ENCODE measurements around the gene PRR12.
"Not testable (repeated sequence)": the region's sequence is repeated elsewhere in the genome, so short reads cannot be mapped to it uniquely, and the experiment has no call there.

The PRR12 gene

GRCh38 chr19:49616532-49616931 lies 25.6 kb downstream of the PRR12 start:
- no peak for DNase-seq (ENCODE audit: low read depth in 3 of 3)

- DNase-seq (ENCODE audit: low read depth in 3 of 3), result no peak
Measured at GRCh38 chr19:49616945-49617344, 26.0 kb downstream of the PRR12 start.

GRCh38 chr19:49617860-49618259 lies 26.9 kb downstream of the PRR12 start:
- not testable (repeated sequence) for DNase-seq (ENCODE audit: low read depth in 3 of 3)

DNA sequence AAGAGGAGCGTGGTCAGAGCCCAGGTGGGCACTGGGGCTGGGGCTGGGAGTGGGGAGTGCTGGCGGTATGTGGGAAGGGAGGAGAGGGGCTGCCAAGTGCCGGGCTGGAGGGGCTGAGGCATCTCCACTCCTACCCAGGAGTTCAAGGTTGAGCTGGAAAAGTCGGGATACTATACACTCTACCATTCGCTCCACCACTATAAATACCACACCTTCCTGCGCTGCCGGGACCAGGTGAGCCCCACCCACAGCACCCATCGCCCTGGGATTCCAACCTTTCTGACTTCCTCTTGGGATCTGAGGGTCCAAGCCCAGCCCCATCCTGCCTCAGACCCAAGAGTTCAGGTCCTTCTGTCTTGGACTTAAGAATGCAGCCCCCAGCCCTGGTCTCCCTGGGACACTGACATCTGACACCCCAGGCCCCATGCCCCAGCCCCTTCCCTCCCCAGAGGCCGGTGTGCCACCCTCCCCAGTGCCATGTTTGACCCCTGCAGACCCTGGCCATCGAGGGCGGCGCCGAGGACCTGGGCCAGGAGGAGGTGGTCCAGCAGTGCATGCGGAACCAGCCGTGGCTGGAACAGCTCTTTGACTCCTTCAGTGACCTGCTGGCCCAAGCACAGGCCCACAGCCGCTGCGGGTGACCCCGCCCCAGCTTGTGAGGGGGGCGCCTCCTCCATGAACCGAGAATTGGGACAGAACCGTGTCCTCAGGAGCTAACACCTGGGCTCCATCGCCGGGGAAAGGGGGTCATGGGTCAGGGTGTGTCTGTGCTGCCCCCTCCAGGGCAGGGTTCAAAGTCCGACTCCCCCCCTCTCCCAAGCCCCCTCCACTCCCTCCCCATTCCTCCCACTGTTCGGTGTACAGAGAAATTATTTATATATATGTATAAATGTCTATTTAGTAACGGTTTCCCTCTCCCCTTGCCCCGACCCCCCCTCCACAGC lies 34.3 kb downstream of the PRR12 start:
- no peak for DNase-seq (ENCODE audit: low read depth in 3 of 3)

DNA sequence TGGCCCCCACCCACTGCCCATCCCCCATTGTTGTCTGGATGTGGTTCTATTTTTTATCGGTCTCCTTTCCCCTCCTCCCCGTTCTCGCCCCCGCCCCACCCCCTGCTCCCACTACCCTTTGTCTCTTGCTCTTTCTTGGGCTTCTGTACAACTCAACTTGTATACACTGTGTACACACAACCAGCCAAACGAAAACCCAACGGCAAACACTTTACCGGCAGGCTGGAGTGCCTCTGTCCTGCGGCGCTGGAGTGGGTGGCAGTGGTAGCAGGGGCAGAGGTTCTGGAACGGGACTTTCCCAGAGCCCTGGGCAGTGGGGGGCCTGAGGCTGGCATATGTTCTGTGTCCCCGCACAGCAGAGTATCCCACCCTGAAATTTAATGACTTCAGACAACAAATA lies 35.2 kb downstream of the PRR12 start:
- DNase-seq (ENCODE audit: low read depth in 3 of 3), result no peak

GRCh38 chr19:49629659-49630058 lies 38.7 kb downstream of the PRR12 start:
- no peak for DNase-seq (ENCODE audit: low read depth in 3 of 3)

GRCh38 chr19:49631014-49631588 lies 40.1 kb downstream of the PRR12 start:
- no peak for DNase-seq (ENCODE audit: low read depth in 3 of 3)

DNA sequence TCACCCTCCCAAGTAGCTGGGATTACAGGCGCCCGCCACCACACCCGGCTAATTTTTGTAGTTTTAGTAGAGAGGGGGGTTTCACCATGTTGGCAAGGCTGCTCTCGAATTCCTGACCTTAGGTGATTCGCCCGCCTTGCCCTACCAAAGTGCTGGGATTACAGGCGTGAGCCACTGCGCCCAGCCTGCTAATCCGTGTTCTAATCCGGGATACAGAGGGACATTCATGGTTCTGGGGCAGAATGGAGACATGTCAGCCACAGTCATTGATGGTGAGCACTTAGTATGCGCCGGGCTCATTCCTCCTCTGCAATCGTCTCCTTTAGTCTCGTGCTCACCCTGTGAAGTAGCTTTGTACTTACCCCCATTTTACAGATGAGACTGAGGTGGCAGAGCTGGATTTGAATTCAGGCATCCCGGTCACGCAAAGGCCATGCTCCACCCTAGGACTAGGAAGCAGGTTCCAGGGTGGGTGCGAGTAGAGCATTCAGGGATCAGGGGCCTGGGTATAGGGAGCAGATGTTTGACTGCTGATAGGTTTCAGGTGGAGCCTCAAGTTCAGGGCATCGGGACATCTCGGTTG lies 40.7 kb downstream of the PRR12 start:
- no peak for DNase-seq (ENCODE audit: low read depth in 3 of 3)

DNA sequence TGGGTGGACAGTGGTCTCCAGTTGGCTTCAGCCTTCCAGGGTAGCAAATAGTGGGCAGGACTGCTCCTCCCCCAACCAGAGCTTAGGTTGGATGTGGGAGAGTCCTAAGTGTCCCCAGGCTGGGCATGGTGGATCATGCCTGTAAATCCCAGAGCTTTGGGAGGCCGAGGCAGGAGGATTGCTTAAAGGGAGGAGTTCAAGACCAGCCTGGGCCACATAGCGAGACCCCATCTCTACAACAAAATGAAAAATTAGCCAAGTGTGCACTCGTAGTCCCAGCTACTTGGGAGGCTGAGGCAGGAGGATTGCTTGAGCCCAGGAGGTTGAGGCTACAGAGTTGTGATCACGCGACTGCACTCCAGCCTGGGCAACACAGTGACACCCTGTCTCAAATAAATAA lies 41.6 kb downstream of the PRR12 start:
- no peak for DNase-seq (ENCODE audit: low read depth in 3 of 3)

DNA sequence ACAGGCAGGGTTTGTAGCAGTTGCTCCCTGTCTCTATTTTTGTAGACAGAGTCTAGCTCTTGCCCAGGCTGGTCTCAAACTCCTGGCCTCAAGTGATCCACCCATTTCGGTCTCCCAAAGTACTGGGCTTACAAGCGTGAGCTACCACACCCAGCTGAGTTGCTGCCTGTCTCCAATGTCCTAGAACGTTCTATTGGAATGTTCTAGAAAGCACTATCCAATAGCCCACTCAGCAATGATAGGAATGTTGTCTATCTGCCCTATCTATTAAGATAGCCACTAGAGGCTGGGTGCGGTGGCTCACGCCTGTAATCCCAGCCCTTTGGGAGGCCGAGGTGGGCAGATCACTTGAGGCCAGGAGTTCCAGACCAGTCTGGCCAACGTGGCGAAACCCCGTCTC lies 42.3 kb downstream of the PRR12 start:
- DNase-seq (ENCODE audit: low read depth in 3 of 3), result not testable (repeated sequence)

DNA sequence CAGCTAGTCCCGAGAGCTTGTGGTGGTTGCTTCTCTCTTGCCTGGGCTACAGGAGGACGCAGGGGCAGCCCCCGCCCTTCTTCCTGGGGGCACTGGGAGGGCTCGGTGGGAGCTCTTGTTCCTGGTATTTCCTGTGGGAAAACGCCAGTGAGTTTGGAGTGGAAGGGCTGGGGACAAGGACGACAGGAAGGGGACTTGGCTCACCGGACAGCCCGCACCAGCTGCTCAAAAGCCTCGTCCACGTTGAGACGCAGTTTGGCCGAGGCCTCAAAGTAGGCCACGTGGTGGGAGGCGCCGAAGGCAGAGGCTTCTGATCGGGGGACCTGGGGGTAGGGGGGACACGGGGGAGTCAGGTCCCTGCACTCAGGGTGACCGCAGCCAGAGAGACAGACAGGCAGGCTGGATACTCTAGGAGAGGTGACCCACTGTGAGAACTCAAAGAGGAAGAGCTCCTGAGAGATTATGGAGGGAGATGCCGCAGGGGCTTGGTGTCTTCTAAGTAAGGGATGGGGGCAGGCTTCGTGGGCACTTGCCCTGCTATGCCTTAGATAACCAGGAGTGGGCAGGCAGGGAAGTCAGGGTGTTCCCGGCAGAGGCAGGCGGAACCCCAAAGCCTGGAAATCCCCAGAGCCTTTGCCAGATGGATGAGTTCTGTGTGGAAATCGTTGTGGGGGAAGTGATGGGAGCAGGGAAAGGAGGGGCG lies 44.7 kb downstream of the PRR12 start:
- DNase-seq (ENCODE audit: low read depth in 3 of 3), result no peak

DNA sequence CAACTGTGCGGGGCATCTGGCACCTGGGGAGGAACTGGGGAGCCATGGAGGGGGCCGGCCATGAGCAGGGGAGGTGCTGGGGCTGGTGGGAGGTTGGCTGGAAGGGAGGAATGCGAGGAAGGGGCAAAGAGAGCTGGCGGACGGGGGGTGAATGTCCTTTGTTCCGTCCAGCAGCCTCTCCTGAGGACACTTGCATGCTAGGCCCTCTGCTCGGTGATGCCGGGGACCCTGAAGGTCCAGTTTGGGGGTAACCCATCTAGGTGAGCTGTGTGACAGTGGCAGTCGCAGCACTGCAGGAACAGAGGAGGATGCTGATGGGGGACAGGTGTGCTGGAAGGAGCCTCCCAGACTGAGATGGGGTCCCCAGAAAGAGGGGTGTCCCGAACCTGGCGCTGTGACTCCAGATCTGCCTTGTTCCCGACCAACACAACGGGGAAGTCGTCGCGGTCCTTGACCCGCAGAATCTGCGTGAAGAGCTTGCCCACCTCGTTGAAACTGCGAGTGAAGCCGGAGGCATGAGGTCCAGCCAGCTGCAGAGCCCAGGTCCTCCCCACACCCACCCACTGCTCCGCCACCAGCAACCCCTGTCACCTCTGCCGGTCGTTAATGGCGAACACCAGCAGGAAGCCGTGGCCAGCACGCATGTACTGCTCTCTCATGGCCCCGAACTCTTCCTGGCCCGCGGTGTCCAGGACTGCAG lies 45.4 kb downstream of the PRR12 start:
- no peak for DNase-seq (ENCODE audit: low read depth in 3 of 3)

DNA sequence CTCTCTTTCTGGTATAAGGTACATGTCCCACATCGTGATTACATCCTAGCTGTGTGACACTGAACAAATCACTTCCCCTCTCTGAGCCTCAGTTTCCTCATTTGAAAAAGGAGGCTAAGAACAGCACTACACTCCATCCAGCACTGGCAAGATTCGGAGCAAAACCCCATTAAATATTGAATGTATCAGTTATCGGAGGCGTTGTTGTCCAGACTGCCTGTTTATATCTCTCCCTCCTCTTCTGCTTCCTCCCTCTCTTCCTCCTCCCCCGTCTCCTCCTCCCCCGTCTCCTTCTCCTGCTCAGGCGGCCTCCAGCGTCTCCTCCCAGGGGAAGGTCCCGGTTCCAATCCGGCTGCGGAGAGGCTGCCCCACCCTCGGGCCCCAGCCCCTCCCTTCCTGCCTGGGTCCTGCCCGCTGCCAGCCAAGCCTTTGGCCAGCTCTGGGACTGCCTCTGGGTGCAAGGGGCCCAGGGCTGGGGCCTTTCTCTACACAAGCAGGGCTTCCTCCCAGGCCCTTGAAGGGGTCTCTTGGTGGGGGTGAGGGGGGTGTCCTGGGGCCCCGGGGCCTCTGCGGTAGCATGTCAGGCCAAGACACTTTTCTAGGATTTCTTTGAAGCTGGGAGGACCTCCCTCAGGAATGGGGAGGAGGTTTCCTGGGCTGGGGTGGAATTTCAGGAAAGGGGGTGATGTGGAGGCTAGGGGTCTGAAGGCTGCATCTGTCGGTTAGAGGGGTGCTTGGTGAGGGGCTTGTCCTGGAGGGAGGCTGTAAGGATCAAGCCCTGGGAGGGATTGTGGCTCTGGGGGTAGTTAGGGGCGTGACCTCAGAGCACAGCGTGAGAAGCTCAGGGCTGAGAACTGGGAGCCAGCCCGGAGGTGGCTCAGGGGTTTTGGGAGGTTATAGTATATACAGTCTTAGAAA lies 47.1 kb downstream of the PRR12 start:
- no peak for DNase-seq (ENCODE audit: low read depth in 3 of 3)

DNA sequence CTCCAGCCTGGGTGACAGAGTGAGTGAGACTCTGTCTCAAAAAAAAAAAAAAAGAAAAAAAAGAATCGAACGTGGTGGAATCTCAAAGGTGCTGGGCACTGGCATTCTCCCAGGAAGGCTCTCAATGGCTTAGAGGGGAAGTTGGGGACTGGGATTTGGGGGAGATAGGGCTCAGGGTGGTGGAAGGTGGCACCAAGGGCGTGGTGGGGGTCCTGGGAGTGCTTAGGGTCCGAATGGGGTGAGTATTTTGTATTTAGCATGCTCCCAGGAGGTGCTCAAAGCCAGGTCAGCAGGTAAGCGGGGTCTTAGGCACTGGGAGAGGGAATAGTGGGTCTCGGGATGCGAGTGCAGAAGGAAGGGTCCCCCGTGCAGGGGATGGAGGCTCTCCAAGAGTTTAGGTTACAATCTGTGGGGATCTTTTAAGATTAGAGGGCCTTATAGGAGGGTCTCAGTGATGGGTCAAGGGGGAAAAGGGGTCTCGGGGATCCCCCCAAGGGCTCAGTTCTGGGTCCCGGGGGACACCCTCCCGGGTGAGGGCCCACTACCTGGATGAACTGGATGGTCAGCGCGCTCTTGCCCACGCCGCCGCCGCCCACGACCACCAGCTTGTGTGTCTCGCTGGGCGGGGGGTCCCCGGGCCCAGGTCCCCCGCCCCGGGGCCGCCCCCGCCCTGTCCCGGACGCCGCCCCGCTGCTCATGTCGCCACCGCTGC lies 48.6 kb downstream of the PRR12 start:
- DNase-seq (ENCODE audit: low read depth in 3 of 3), result no peak

DNA sequence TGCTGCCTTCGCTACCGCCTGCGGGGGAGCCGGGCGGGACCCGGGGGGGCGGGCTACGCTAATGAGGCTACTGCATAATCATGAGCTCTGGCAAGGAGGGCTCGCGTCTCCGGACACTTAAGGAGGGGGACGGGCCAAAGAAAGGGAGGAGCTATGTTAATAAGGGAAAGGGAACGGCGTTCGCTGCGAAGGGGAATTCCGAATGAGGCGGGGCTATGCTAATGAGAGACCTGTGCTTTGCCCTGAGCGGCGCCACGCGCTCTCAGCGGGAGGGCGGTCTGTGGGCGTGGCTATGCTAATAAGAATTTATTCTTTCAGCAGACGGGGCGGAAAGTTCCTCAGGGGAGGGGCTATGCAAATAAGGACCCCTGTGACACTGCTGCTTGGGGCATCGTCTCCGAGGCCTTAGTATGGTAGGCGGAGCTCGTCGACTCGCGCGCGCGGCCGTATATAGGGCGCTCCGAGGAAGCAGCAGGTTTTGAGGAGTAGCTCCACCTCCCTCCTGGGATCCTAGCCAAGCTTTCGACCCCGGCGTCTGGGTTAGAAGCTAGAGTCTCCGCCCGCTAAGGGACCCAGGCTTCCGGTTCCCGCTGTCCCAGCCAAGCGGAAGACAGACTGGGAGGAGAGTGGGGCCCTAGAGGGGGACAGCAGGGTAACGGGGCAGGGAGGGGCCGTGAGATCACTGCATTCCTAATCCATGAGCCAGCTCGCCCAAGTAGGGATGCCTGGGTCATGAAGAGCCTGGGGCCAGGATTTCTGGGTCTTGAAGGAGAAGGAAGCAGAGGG lies 49.3 kb downstream of the PRR12 start, which contains the start of gene RRAS:
RRAS (minus strand) TSS at position 31 of the 786 bp plus-strand sequence. CDS start 45 bp downstream, outside the sequence.
- peak; percentile 99 to 100 (median 99) for DNase-seq (ENCODE audit: low read depth in 3 of 3)

- peak; percentile 94 to 99 (median 98) for DNase-seq (ENCODE audit: low read depth in 3 of 3)
Measured at GRCh38 chr19:49641688-49642491, 50.9 kb downstream of the PRR12 start, which contains the start of gene SCAF1. TSS of gene SCAF1 (plus strand) at chr19:49642209. CDS start at chr19:49645027, 2,818 bp downstream.

DNA sequence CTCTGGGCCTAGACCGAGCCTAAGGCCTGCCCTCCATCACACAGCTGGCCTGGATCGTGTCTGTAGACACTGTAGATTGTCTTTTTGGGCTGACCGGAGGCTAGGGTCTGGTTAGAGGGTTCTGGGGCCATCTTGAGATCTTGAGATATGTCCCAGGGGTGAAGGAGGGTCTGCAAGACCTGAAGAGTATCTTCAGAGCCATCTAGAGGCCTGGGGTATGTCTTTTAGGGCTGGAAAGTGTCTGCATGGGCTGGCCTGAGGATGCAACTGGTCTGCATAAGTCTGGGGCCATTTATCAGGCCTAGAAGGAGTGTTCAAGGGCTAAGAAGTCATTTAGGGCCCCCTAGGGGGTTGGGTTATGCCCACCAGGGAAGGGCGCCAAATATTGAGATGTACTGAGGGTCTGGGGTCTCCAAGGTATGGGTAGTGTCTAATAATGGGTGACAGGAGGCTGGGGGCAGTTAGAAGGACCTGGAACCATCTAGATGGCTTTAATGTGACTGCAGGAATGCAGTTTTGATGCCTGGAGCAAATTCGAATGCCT lies 51.6 kb downstream of the PRR12 start:
- no peak for DNase-seq (ENCODE audit: low read depth in 3 of 3)

DNA sequence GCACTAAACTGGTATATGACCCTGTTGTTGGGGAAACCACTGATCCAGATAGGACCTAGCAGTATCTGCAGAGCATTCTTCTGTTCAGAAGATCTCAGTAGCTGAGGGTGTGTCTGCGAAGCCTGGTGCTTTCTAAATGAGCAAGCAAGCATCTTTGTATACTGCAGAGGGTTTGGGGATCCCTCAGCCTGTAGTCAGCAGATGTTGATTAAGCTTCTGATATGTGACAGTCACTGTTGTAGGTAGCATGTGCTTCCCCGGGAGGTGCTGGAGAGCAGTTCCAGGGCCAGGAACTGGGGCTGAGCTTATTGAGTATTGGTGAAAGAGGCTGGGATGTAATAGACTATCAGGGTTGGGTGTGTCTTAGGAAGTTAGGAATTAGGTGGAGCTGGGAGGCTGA lies 52.5 kb downstream of the PRR12 start:
- no peak for DNase-seq (ENCODE audit: low read depth in 3 of 3)

Data from stimulated activated CD4-positive, alpha-beta T cell treated with anti-CD3 and anti-CD28 coated beads, TNF-alpha, amount 100 ng/mL, for 4 hours (primary cell).